GM20431 (cell line): ENCODE data around the gene TMEM63C.

Source experiments
- in situ Hi-C: fragments of 300-500 bp; cut with MseI, MboI; formaldehyde crosslinking; loops from one replicate; pipeline ENCODE4 v1.15.0; 2020; ENCODE audit warnings: low sequenced_read_pairs; ENCODE audit not compliant: unreplicated experiment

The TMEM63C gene

GRCh38 chr14:77303417-77304156, 122.0 kb downstream of the TMEM63C start:
- in situ Hi-C loops: no loop called here

GRCh38 chr14:77305696-77306095, 124.1 kb downstream of the TMEM63C start:
- in situ Hi-C loops: no loop called here

GRCh38 chr14:77306416-77306815, 124.8 kb downstream of the TMEM63C start:
- in situ Hi-C loops: no loop called here

- in situ Hi-C loops: no loop called here
These were observed 125.4 kb downstream of the TMEM63C start for GRCh38 chr14:77306851-77307496.
